ENCODE data around the gene TPMT. TPM values are rescaled to one million over a fixed set of nuclear protein-coding genes. Genes with fewer than 3 reads are reported as not detected.
"Not testable (repeated sequence)": the region's sequence is repeated elsewhere in the genome, so short reads cannot be mapped to it uniquely, and the experiment has no call there.

Gene TPMT
- total RNA-seq, 1 experiment from 2014 or later, result 13.3 TPM

- Histone ChIP-seq H2BK20ac (ENCODE audit: low read depth, low read length, poor library complexity, severe bottlenecking) (no peak overlapping the region), H3K79me2 (ENCODE audit: insufficient read depth, low read length) (no peaks in the 10 kb centered on the region), H3K14ac (ENCODE audit: insufficient read depth, low read length) (no peak overlapping the region), H3K4me1 (ENCODE audit: insufficient read depth, low read length) (no peaks in the 10 kb centered on the region), H3K23me2 (ENCODE audit: insufficient read length, low read depth, low read length, poor library complexity, severe bottlenecking) (no peaks in the 10 kb centered on the region), H3K4ac (ENCODE audit: low read depth, low read length) (no peak overlapping the region), H3K9ac (ENCODE audit: extremely low read depth, insufficient read length, low read length) (no peak overlapping the region), H2BK120ac (ENCODE audit: low read depth, low read length, poor library complexity, severe bottlenecking) (no peak overlapping the region), H2BK12ac (ENCODE audit: insufficient read length, low read depth, low read length) (no peak overlapping the region), H2BK5ac (ENCODE audit: insufficient read length, low read length) (no peak overlapping the region), H3K56ac (ENCODE audit: insufficient read length, low read depth, low read length) (no peak overlapping the region), H3K79me1 (ENCODE audit: insufficient read depth, low read depth, low read length, poor library complexity, severe bottlenecking) (no peaks in the 10 kb centered on the region), H3K27ac (ENCODE audit: insufficient read length, low read depth, low read length) (no peak overlapping the region), H4K5ac (ENCODE audit: insufficient read length, low read depth, low read length) (no peak overlapping the region), H4K20me1 (ENCODE audit: control insufficient read depth, insufficient read depth, insufficient read length) (no peaks in the 10 kb centered on the region), H3T11ph (ENCODE audit: low read length) (no peak overlapping the region), H3K18ac (ENCODE audit: insufficient read length, low read depth, low read length) (no peak overlapping the region), H2AK5ac (ENCODE audit: insufficient read length, low read length) (no peak overlapping the region), H2BK15ac (ENCODE audit: low read depth, low read length) (no peak overlapping the region), H4K8ac (replicated peaks; ENCODE audit: insufficient read length, low read depth, low read length) (no peak overlapping the region), H3K9me3 (ENCODE audit: control insufficient read depth, low read depth, low read length) (no peaks in the 10 kb centered on the region), H2AFZ (ENCODE audit: low read length) (no peak overlapping the region), H3K27me3 (ENCODE audit: insufficient read depth, low read length) (no peaks in the 10 kb centered on the region), H4K91ac (ENCODE audit: insufficient read length, low read depth, low read length) (no peak overlapping the region), H3K4me2 (ENCODE audit: insufficient read depth, insufficient read length, low read length) (no peak overlapping the region), H3K23ac (ENCODE audit: insufficient read length, low read depth, low read length) (no peak overlapping the region)
- Mint-ChIP-seq H3K4me1 (peaks cover 6 to 7% of the 10 kb centered on the region in 2 experiments; a peak in 3 of 4 replicates), H3K9me3 (no peaks in the 10 kb centered on the region), H3K27ac (no peak overlapping the region), H3K4me3 (no peak overlapping the region), H3K36me3 (ENCODE audit: insufficient read depth in 1 of 3, low read depth in 3 of 3) (peaks cover 9 to 48% (median 37%) of the 10 kb centered on the region in 3 experiments; a peak in 6 of 7 replicates), H3K27me3 (ENCODE audit: low read depth) (no peaks in the 10 kb centered on the region)
- DNase-seq, result no peak
- whole genome bisulfite sequencing (ENCODE audit: extremely low coverage, insufficient read length, low lambda C conversion rate), result no CpG with 5 or more reads among the region's 4 CpGs
- no peak for TF ChIP-seq CTCF (conservative IDR thresholded peaks at IDR 0.05)
These were observed 22.5 kb upstream of the TPMT start for GRCh38 chr6:18177286-18177965.

DNA sequence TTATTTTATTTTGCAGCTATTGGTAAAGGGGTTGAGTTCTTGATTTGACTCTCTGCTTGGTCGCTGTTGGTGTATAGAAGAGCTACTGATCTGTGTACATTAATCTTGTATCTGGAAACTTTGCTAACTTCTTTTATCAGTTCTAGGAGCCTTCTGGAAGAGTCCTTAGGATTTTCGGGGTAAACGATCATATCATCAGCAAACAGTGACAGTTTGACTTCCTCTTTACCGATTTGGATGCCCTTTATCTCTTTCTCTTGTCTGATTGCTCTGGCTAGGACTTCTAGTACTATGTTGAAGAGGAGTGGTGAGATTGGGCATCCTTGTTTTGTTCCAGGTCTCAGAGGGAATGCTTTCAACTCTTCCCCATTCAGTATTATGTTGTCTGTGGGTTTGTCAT is 21.3 kb upstream of the TPMT start:
- H3K56ac ChIP-seq (ENCODE audit: insufficient read length, low read depth, low read length); H3K14ac ChIP-seq (ENCODE audit: insufficient read depth, low read length); H4K91ac ChIP-seq (ENCODE audit: insufficient read length, low read depth, low read length); H2BK15ac ChIP-seq (ENCODE audit: low read depth, low read length); H2AFZ ChIP-seq (ENCODE audit: low read length); H3K27ac Mint-ChIP-seq; H3K79me2 ChIP-seq (ENCODE audit: insufficient read depth, low read length); H2BK12ac ChIP-seq (ENCODE audit: insufficient read length, low read depth, low read length); H3T11ph ChIP-seq (ENCODE audit: low read length); H3K4ac ChIP-seq (ENCODE audit: low read depth, low read length); H4K5ac ChIP-seq (ENCODE audit: insufficient read length, low read depth, low read length); H3K79me1 ChIP-seq (ENCODE audit: insufficient read depth, low read depth, low read length, poor library complexity, severe bottlenecking); H3K23me2 ChIP-seq (ENCODE audit: insufficient read length, low read depth, low read length, poor library complexity, severe bottlenecking); H2BK20ac ChIP-seq (ENCODE audit: low read depth, low read length, poor library complexity, severe bottlenecking); H2BK5ac ChIP-seq (ENCODE audit: insufficient read length, low read length); H2AK5ac ChIP-seq (ENCODE audit: insufficient read length, low read length); H2BK120ac ChIP-seq (ENCODE audit: low read depth, low read length, poor library complexity, severe bottlenecking); H3K9ac ChIP-seq (ENCODE audit: extremely low read depth, insufficient read length, low read length); H4K20me1 ChIP-seq (ENCODE audit: control insufficient read depth, insufficient read depth, insufficient read length); H3K4me1 Mint-ChIP-seq; H3K27ac ChIP-seq (ENCODE audit: insufficient read length, low read depth, low read length); H3K9me3 Mint-ChIP-seq; H3K27me3 Mint-ChIP-seq (ENCODE audit: low read depth); H3K4me1 ChIP-seq (ENCODE audit: insufficient read depth, low read length); H3K9me3 ChIP-seq (ENCODE audit: control insufficient read depth, low read depth, low read length); DNase-seq; H4K8ac ChIP-seq (replicated peaks; ENCODE audit: insufficient read length, low read depth, low read length); H3K4me3 Mint-ChIP-seq; H3K4me2 ChIP-seq (ENCODE audit: insufficient read depth, insufficient read length, low read length); H3K27me3 ChIP-seq (ENCODE audit: insufficient read depth, low read length); H3K23ac ChIP-seq (ENCODE audit: insufficient read length, low read depth, low read length); H3K18ac ChIP-seq (ENCODE audit: insufficient read length, low read depth, low read length): not testable (repeated sequence)
- peaks cover 9 to 54% (median 39%) of the 10 kb centered on the region in 3 experiments; a peak in 6 of 7 replicates for H3K36me3 Mint-ChIP-seq (ENCODE audit: insufficient read depth in 1 of 3, low read depth in 3 of 3)
- WGBS (ENCODE audit: extremely low coverage, insufficient read length, low lambda C conversion rate), result no CpG with 5 or more reads among the region's 4 CpGs
